HG02970 (cell line): Measurements from ENCODE around the gene TBC1D26.
"Not testable (repeated sequence)": the region's sequence is repeated elsewhere in the genome, so short reads cannot be mapped to it uniquely, and the experiment has no call there.

Source experiments
- ATAC-seq: cut with Tn5 transposase; IDR thresholded peaks from one replicate; pipeline ENCODE4 v1.9.1; 2021; ENCODE audit warnings: mild to moderate bottlenecking, moderate library complexity, moderate number of reproducible peaks; ENCODE audit not compliant: unreplicated experiment, low FRiP score

Gene TBC1D26

GRCh38 chr17:15742051-15742795 is 10.1 kb downstream of the TBC1D26 start:
- no peak for ATAC-seq

- no peak for ATAC-seq
These were observed 10.8 kb downstream of the TBC1D26 start for GRCh38 chr17:15742921-15743320.

GRCh38 chr17:15744074-15744676 is 12.1 kb downstream of the TBC1D26 start:
- ATAC-seq, result no peak

GRCh38 chr17:15744885-15745284 is 12.8 kb downstream of the TBC1D26 start:
- ATAC-seq, result no peak

- ATAC-seq, result not testable (repeated sequence)
These were observed 17.3 kb downstream of the TBC1D26 start for GRCh38 chr17:15749403-15749802.

- not testable (repeated sequence) for ATAC-seq
These were observed 36.9 kb downstream of the TBC1D26 start for GRCh38 chr17:15768865-15769533.

GRCh38 chr17:15770679-15771078 is 38.6 kb downstream of the TBC1D26 start:
- not testable (repeated sequence) for ATAC-seq

- no peak for ATAC-seq
These were observed 44.8 kb downstream of the TBC1D26 start for GRCh38 chr17:15776871-15777270.

GRCh38 chr17:15777297-15777696 is 45.2 kb downstream of the TBC1D26 start:
- ATAC-seq, result no peak

- no peak for ATAC-seq
These were observed 45.6 kb downstream of the TBC1D26 start for GRCh38 chr17:15777717-15778116.

GRCh38 chr17:15779119-15779518 is 47.0 kb downstream of the TBC1D26 start:
- no peak for ATAC-seq

GRCh38 chr17:15780188-15780587 is 48.1 kb downstream of the TBC1D26 start:
- no peak for ATAC-seq

- no peak for ATAC-seq
These were observed 50.8 kb downstream of the TBC1D26 start for GRCh38 chr17:15782866-15783265.

GRCh38 chr17:15783461-15783860 is 51.4 kb downstream of the TBC1D26 start:
- ATAC-seq, result no peak

GRCh38 chr17:15784351-15784750 is 52.3 kb downstream of the TBC1D26 start:
- ATAC-seq, result not testable (repeated sequence)

GRCh38 chr17:15787363-15788075 is 55.4 kb downstream of the TBC1D26 start:
- ATAC-seq, result not testable (repeated sequence)

- ATAC-seq, result not testable (repeated sequence)
These were observed 56.3 kb downstream of the TBC1D26 start for GRCh38 chr17:15788365-15788764.
